Upper lobe of left lung (tissue), 6 donors: Measurements from ENCODE around the gene GNA12. TPM values are rescaled to one million over a fixed set of nuclear protein-coding genes. Genes with fewer than 3 reads are reported as not detected.
A peak's percentile ranks its signal among the peaks of the same experiment; 100 is the strongest.
"Not testable (repeated sequence)": the region's sequence is repeated elsewhere in the genome, so short reads cannot be mapped to it uniquely, and the experiment has no call there.

Experiments used
- ATAC-seq, 2 donors: fragments of 200-7000 bp; cut with Tn5 transposase; one replicate each; pipeline ENCODE4 v1.9.1; 2022; ENCODE audit warnings: mild to moderate bottlenecking in 2 of 2, moderate library complexity in 2 of 2; ENCODE audit not compliant: low FRiP score in 2 of 2
- DNase-seq, 2 donors: peaks; one replicate each; pipeline ENCODE4 v3.0.0-alpha.2; 2019 to 2020
- H3K27ac ChIP-seq, 4 donors: fragments of 200-600 bp; sonication (generic); one replicate each; pipeline ENCODE4 v1.5.1; 2016 to 2019
- H3K27me3 ChIP-seq, 4 donors: fragments of 200-600 bp; sonication (generic); one replicate each; pipeline ENCODE4 v1.5.1; 2017 to 2019
- H3K36me3 ChIP-seq, 4 donors: fragments of 200-600 bp; sonication (generic); one replicate each; pipeline ENCODE4 v1.5.1; 2016 to 2019
- H3K4me1 ChIP-seq, 4 donors: fragments of 200-600 bp; sonication (generic); one replicate each; pipeline ENCODE4 v1.5.1; 2018 to 2019
- H3K4me3 ChIP-seq, 4 donors: fragments of 200-600 bp; sonication (generic); one replicate each; pipeline ENCODE4 v1.5.1; 2017 to 2019; ENCODE audit warnings: mild to moderate bottlenecking in 2 of 4, moderate library complexity in 1 of 4
- H3K9me3 ChIP-seq, 4 donors: fragments of 200-600 bp; sonication (generic); one replicate each; pipeline ENCODE4 v1.5.1; 2018 to 2019
- CTCF ChIP-seq, 6 experiments: fragments of 450-650 bp in 4 of 6; fragments of 200-600 bp in 2 of 6; sonication (generic) in 2 of 6; IDR thresholded peaks; one replicate each; pipeline ENCODE4 v1.5.1; 2016 to 2019; ENCODE audit warnings: antibody characterized with exemption in 6 of 6
- EP300 ChIP-seq, 4 donors: sonication (generic); formaldehyde crosslinking; IDR thresholded peaks; one replicate each; pipeline ENCODE4 v1.5.1; 2017; ENCODE audit warnings: antibody characterized with exemption in 4 of 4, control low read depth in 2 of 4
- POLR2A ChIP-seq, 4 donors: fragments of 450-650 bp; IDR thresholded peaks; one replicate each; pipeline ENCODE4 v1.5.1; 2016 to 2017; ENCODE audit warnings: antibody characterized with exemption in 4 of 4, mild to moderate bottlenecking in 2 of 4
- POLR2AphosphoS5 ChIP-seq, 2 donors: sonication (generic); formaldehyde crosslinking; IDR thresholded peaks; one replicate each; pipeline ENCODE4 v1.5.1; 2017; ENCODE audit warnings: antibody characterized with exemption in 2 of 2
- WGBS, 2 donors: methylation state at CpG; one replicate each; pipeline ENCODE4 v1.1.5; 2017 to 2018; 5-methylcytosine and 5-hydroxymethylcytosine counted together
- total RNA-seq, 6 donors: library from RNA; depleted of rRNA in 4 of 6; stranded (reverse); fragments of >200 nt in 4 of 6; gene quantifications; one replicate each; pipeline versions ENCODE4 v1.1.0 to v1.2.1, GENCODE V29; 2016 to 2021
- donor health status: DM: no; HTN: no; CAD: no; lungs with moderate emphysema.
- donor health status: DM: no; HTN: yes; CAD: no; lungs with severe emphysema.

Gene GNA12
- total RNA-seq, 6 donors from 2014 or later = 24.0 to 52.3 (median 35.7) TPM

- ATAC-seq (no peak), DNase-seq (no peak)
- no peak overlapping the region for H3K4me3 ChIP-seq
- H3K4me1 ChIP-seq = peaks cover 0 to 8% (median 0%) of the 10 kb centered on the region in 4 donors
- H3K27ac ChIP-seq = no peak overlapping the region
- no peaks in the 10 kb centered on the region for H3K27me3 ChIP-seq
- no peaks in the 10 kb centered on the region for H3K9me3 ChIP-seq
- H3K36me3 ChIP-seq = no peaks in the 10 kb centered on the region
- WGBS, 2 donors = 50 to 52% methylated on average over 17 to 18 of the region's 18 CpGs
- TF ChIP-seq POLR2A (IDR thresholded peaks at IDR 0.05) (no peak), CTCF (IDR thresholded peaks at IDR 0.05) (no peak), POLR2AphosphoS5 (IDR thresholded peaks at IDR 0.05) (no peak), EP300 (IDR thresholded peaks at IDR 0.05) (no peak)
Observed at GRCh38 chr7:2698581-2699288, 145.4 kb downstream of the GNA12 start.

GRCh38 chr7:2694122-2694436, 150.0 kb downstream of the GNA12 start:
- not testable (repeated sequence) for H3K36me3 ChIP-seq, H3K4me3 ChIP-seq, ATAC-seq, H3K9me3 ChIP-seq, H3K27me3 ChIP-seq, H3K27ac ChIP-seq, DNase-seq
- H3K4me1 ChIP-seq = peaks cover 2 to 10% (median 4%) of the 10 kb centered on the region in 4 donors
- 71 to 83% methylated on average over 4 to 8 of the region's 8 CpGs for WGBS, 2 donors

- not testable (repeated sequence) for H3K4me3 ChIP-seq, H3K36me3 ChIP-seq, H3K9me3 ChIP-seq, H3K27ac ChIP-seq, DNase-seq
- ATAC-seq = peak in 1 of 2 donors; percentile 42
- peak in 1 of 4 donors; percentile 40 for TF ChIP-seq EP300 (IDR thresholded peaks at IDR 0.05)
- Histone ChIP-seq H3K27me3 (peaks cover 0 to 10% (median 3%) of the 10 kb centered on the region in 4 donors), H3K4me1 (peaks cover 7 to 12% (median 9%) of the 10 kb centered on the region in 4 donors)
- 81 to 88% methylated on average over 17 to 19 of the region's 19 CpGs for WGBS, 2 donors
Observed at GRCh38 chr7:2693420-2694121, 150.5 kb downstream of the GNA12 start.

GRCh38 chr7:2692543-2692942, 151.6 kb downstream of the GNA12 start:
- Histone ChIP-seq H3K36me3 (no peaks in the 10 kb centered on the region), H3K9me3 (no peaks in the 10 kb centered on the region), H3K27ac (no peak overlapping the region), H3K4me1 (peaks cover 16 to 22% (median 19%) of the 10 kb centered on the region in 4 donors), H3K4me3 (no peak overlapping the region), H3K27me3 (peaks cover 0 to 20% (median 13%) of the 10 kb centered on the region in 4 donors)
- TF ChIP-seq POLR2AphosphoS5 (IDR thresholded peaks at IDR 0.05) (no peak), POLR2A (IDR thresholded peaks at IDR 0.05) (no peak), EP300 (IDR thresholded peaks at IDR 0.05) (no peak), CTCF (IDR thresholded peaks at IDR 0.05) (no peak)
- 88 to 90% methylated on average over 14 of the region's 14 CpGs for WGBS, 2 donors
- ATAC-seq = no peak
- no peak for DNase-seq

GRCh38 chr7:2691932-2692439, 152.1 kb downstream of the GNA12 start:
- Histone ChIP-seq H3K27me3 (peaks cover 0 to 26% (median 16%) of the 10 kb centered on the region in 4 donors), H3K4me1 (peaks cover 19 to 25% (median 22%) of the 10 kb centered on the region in 4 donors)
- WGBS, 2 donors = 81 to 92% methylated on average over 14 to 23 of the region's 23 CpGs
- H3K4me3 ChIP-seq, ATAC-seq, DNase-seq, H3K9me3 ChIP-seq, H3K36me3 ChIP-seq, H3K27ac ChIP-seq: not testable (repeated sequence)

- TF ChIP-seq CTCF (IDR thresholded peaks at IDR 0.05) = no peak
- no peak for TF ChIP-seq POLR2A (IDR thresholded peaks at IDR 0.05)
- no peak for TF ChIP-seq EP300 (IDR thresholded peaks at IDR 0.05)
- TF ChIP-seq POLR2AphosphoS5 (IDR thresholded peaks at IDR 0.05) = no peak
- 89% methylated on average over 18 of the region's 18 CpGs for WGBS, 2 donors
- Histone ChIP-seq H3K27ac (no peak overlapping the region), H3K36me3 (no peaks in the 10 kb centered on the region), H3K27me3 (peaks cover 0 to 26% (median 19%) of the 10 kb centered on the region in 4 donors), H3K4me3 (no peak overlapping the region), H3K9me3 (no peaks in the 10 kb centered on the region), H3K4me1 (peaks cover 19 to 25% (median 22%) of the 10 kb centered on the region in 4 donors)
- DNase-seq (no peak), ATAC-seq (no peak)
Observed at GRCh38 chr7:2691011-2691707, 152.9 kb downstream of the GNA12 start.
